Nucleus accumbens (tissue), 56 donors: ENCODE data around the gene C3orf70.
"Not testable (repeated sequence)": the region's sequence is repeated elsewhere in the genome, so short reads cannot be mapped to it uniquely, and the experiment has no call there.

ENCODE experiments used
- DNase-seq, 56 donors: peaks; one replicate each; lab custom pipeline; 2025; lab: John Stamatoyannopoulos, UW

Gene C3orf70

GRCh38 chr3:185151964-185152409, 873 bp downstream of the C3orf70 start:
- DNase-seq: peak in 2 of 56 donors; percentile 54 to 56

DNA sequence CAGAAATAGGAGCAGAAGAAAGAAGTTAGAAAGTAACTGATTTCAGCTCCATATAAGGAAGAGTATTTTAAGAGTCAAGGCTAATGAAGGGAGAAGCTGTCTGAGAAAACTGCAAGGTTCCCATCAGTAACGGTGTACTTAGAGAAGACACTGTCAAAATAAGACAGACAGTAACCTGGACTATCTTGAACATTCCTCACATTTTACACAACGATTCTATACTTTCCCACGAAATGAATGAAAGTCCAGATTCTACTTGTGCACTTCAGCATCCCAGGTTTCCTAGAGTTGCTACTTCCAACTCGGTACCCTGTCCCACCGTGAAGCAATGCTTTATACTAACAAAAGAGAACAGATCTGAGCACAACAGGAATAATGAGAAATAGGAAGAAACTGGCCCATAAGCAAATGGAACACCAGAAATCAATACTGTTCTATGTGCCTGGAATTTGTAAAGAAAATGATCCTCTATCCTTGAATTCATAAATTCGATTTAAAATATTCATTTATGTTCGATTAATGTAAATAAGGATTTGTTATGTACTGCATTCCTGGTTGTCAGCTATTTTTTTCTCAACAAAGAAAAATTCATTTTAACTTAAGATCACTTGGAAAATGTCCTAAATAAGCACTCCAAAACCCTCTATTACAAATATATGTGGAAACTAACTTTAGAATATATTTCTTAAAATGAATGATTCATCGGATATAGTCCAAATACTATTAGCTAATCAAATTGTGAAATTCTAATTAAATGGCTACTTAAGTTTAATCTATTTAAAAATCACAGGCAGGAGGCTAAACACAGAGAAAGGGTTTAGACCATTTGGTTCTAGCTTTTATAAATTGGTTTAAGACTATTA, 1.5 kb downstream of the C3orf70 start:
- no peak for DNase-seq

DNA sequence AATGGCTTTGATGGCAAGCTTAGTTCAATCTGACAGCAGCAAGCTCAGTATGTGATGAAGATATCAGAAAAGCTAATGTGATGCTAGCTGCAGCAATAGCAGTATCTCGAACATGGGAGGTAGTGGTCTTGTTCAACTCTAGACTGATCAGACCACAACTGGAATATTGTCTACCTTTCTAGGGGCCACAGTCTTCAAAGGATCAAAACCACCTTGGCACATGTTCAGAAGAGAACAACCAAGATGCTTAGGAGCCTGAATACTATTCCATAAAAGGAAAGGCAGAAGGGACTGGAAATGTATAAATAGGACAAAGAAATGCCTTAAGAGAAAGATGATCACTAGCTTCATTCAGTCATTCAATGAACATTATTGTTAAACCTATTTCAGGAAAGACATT, 2.3 kb downstream of the C3orf70 start:
- no peak for DNase-seq

- peak in 6 of 56 donors; percentile 8 to 26 (median 21) for DNase-seq
These were observed 3.3 kb downstream of the C3orf70 start for GRCh38 chr3:185149591-185149990.

DNA sequence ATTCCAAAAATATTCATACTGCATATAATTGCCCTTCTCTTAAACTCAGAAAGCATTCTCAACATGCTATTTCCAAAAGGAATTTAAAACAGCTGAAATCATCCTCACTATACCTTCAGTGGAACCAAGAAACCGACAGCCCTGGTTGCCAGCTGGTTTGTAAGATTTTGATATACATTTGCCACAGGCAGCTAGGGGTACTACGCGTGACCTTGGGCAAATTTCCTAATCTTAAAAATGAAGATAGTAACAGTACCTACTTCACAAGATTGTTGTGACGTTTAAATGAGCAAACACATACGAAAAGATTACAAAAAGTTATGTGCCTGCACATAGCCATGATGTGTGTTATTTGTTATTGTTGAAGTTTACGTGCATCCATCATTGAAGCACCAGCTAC, 7.3 kb downstream of the C3orf70 start:
- DNase-seq: no peak

- DNase-seq: no peak
These were observed 8.1 kb downstream of the C3orf70 start for GRCh38 chr3:185144784-185145183.

DNA sequence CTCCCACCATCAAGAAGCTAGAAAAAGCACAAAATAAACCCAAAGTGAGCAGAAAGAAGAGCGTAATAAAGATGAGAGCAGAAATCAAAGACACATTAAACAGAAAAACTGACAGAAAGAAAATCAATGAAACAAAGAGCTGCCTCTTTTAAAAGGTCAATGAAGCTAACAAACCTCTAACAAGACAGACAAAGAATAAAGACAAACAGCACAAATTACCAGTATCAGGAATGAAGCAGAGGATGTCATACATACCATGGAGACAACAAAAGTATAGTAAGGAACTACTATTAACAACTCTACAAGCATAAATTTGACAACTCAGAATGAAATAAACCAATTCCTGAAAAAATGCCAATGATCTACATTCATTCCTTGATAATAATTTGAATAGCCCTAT, 15.0 kb downstream of the C3orf70 start:
- DNase-seq: no peak

- no peak for DNase-seq
These were observed 18.4 kb downstream of the C3orf70 start for GRCh38 chr3:185134509-185134908.

DNA sequence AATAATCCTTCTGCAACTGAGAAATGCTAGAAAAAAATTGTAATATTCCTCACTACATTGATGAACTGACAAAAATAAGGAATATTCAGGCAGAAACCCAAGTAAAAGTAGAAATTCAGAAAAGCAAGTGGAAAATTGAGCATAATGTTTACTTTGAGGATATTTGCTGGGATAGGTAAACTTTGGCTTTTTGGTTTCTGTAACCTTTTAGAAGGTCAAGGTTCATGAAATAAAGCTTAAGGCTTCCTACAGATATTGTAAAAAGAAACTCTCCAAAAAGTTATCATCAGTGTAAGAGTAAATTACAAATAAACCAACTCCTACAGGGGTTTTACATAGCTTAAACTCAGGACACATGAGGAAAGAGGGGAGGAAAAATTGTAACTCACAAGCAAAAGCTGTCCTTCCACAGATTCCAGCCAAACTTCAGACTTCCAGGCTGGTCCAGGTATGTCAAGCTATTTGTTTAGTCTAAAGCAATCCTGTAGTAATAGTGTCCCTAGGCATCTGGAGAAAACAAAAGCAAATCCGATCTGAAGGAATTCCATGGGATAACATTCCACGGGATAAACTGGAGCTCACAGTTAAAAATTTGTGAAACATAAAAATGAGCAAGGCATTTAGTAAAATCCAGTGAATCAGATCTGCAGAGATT, 21.1 kb downstream of the C3orf70 start:
- no peak for DNase-seq

GRCh38 chr3:185129083-185129482, 23.8 kb downstream of the C3orf70 start:
- DNase-seq: no peak

DNA sequence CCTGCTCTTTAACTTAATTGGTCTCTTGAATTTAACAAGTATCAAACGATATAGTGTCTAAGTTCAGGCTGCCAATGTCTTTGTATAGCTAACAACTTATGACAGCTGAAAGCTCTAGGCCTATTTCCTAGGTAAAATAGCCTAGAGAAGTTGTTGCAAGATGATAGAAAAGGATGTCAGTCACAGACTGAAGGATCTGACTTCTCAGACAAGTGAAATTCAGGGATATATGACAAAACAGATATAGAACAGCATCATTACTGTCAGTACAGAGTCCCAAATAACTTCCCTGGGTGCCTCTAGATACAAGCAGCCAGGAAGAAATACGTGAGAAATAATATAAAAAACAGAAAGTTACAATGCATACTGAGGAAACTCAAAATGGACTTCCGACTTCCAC, 26.7 kb downstream of the C3orf70 start:
- no peak for DNase-seq

DNA sequence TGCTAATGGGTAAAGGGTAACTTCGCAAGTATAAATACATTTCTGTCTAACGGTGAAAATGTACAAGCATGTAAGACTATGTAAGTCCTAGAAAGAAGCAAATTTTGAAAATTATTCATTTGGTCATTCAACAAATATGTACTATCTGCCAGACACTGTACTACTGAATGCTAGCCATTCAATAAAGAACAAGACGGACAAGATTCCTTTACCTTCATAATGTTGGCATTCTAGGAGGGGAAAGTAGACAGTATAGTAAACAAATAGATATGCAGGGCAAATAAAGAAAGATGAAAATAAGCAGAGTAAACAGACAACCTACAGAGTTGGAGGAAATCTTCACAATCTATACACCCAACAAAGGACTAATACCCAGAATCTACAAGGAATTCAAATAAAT, 32.7 kb downstream of the C3orf70 start:
- DNase-seq: no peak

DNA sequence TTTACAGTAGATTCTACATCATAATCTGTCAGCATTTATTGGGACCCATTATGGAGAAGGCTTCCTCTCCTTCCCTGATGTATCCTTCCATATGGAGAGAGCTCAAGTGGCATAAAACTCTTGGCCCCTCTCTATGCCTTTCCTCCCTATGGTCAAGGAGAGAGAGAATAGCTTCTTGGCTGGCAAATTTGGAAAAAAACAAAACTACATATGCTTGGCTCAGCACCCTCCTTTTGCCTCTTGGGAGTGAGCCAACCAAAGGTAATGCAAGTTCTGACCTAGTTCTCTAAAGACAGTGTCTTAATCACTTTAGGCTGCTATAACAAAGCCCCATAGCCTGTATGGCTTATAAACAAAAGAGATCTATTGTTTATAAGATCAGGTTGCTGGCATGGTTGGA, 37.5 kb downstream of the C3orf70 start:
- DNase-seq: no peak

DNA sequence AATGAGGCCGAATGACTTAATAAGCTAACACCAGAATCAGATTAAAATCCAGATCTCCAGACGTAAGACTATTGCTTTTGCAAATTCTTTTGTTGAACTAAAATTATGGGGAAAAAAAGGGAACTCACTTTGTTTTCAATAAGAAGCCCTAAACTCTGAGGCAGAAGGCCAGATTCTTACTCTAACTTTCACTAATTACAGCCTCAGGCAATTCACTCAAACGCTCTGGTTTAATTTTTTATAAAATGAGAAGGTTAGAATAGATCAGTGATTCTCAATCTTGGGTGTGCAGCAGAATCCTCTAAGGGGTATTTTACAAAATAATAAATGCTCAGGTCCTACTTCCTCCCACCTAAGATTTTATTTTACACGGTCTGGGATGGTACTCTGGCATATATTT, 38.1 kb downstream of the C3orf70 start:
- no peak for DNase-seq

DNA sequence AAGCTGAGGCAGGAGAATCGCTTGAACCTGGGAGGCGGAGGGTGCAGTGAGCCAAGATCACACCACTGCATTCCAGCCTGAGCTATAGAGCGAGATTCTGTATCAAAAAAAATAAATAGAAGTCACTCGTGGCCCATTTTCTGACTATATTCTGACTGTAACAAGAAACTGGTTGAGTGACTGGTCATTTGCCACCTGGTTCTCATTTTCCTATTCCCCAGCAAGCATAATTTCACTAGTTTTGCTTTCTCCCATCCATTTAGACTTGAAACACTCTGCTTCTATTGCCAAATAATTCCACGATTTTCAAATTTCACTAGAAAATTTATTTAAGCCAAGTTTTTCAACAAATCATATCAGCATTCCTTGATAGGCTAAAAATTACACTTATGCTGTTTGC, 40.7 kb downstream of the C3orf70 start:
- DNase-seq: no peak

- not testable (repeated sequence) for DNase-seq
These were observed 43.8 kb downstream of the C3orf70 start for GRCh38 chr3:185109012-185109411.

GRCh38 chr3:185106256-185106890, 46.5 kb downstream of the C3orf70 start:
- DNase-seq: not testable (repeated sequence)

DNA sequence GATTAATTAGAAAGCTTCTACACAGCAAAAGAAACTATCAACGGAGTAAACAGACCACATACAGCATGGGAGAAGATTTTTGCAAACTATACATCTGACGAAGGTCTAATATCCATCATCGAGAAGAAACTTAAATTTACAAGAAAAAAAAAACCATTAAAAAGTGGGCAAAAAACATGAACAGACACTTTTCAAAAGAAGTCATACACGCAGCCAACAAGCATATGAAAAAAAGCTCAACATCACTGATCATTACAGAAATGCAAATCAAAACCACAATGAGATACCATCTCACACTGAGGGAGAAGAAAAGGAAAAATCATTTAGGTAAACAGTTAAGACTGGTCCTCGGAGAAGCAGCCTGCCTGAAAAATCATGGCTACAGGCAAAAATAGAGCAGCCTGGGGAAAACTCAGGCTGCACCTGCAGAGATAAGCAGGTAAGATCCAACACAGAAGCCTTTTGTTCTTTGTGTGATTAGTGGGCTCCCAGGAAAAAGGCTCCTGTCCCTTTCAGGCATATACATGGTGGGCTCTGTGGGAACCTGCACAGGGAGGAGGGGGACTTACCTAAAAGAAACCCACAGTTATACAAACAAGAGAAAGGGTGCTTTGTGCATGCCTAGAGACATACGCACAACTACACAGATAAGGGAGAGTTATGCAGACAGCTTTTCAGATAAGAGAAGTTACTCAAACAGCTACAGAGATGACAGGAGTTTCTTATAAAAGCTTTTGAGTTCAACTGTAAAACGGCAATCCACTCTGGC, 49.3 kb downstream of the C3orf70 start:
- DNase-seq: no peak

DNA sequence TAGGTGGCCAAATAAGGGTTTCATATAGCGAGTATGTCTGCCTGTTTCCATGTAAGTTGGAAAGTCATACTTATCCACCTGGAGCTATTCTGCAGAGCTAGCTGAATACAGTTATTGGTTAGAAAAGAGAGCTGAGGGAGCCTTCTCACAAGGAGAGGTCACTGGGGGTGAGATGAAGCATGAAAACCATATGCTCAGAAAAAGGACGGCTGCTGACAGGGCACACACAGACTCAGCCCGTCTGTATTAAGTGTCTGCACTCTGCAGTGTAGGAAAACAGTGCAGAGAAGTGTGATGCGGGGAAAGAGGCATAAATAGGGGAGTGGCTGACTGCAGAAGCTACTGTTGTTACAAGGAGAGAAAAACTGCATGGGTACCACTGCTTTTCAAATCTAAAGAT, 58.2 kb downstream of the C3orf70 start:
- no peak for DNase-seq

GRCh38 chr3:185093116-185093515, 59.7 kb downstream of the C3orf70 start:
- DNase-seq: no peak

GRCh38 chr3:185090811-185091210, 62.0 kb downstream of the C3orf70 start:
- no peak for DNase-seq
